NCI-H128 (cell line): ENCODE measurements around the gene ABHD12B.
"Not testable (repeated sequence)": the region's sequence is repeated elsewhere in the genome, so short reads cannot be mapped to it uniquely, and the experiment has no call there.

Experiments used
- DNase-seq: peaks from one replicate; lab custom pipeline; 2025; ENCODE audit not compliant: unreplicated experiment; lab: John Stamatoyannopoulos, UW

Gene ABHD12B

DNA sequence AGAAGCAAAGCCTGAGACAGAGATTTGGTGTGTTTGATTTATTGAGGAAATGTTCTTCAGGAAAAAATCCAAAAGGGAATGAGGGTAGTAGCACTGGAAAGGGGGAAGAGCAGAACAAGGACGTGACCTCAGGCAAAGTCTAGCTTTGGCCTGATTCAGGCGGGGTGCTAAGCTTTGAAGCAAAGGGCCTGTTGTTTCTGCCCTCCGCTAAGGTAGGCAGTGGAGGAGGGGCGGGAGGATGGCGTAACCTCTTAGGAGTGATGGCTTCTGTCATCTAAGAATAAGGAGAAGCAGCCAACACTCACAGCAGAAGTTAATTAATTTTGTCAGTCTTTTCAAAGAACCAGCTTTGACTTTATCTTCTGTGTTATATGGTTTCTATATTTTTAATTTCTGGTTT, 20.4 kb downstream of the ABHD12B start:
- no peak for DNase-seq

DNA sequence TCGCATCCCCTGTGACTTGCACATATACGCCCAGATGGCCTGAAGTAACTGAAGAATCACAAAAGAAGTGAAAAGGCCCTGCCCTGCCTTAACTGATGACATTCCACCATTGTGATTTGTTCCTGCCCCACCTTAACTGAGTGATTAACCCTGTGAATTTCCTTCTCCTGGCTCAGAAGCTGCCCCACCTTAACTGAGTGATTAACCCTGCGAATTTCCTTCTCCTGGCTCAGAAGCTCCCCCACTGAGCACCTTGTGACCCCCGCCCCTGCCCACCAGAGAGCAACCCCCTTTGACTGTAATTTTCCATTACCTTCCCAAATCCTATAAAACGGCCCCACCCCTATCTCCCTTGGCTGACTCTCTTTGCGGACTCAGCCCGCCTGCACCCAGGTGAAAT, 24.6 kb downstream of the ABHD12B start:
- DNase-seq: not testable (repeated sequence)

DNA sequence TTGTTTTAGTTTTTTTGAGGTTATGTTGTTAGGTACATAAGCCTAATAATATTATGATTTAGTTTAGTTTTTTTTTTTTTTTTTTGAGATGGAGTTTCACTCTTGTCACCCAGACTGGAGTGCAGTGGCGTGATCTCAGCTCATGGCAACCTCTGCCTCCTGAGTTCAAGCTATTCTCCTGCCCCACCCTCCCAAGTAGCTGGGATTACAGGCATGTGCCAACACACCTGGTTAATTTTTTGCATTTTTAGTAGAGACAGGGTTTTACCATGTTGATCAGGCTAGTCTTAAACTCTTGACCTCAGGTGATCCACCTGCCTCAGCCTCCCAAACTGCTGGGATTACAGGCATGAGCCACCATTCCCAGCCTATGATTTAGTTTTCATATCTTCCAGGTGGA, 25.2 kb downstream of the ABHD12B start:
- not testable (repeated sequence) for DNase-seq

DNA sequence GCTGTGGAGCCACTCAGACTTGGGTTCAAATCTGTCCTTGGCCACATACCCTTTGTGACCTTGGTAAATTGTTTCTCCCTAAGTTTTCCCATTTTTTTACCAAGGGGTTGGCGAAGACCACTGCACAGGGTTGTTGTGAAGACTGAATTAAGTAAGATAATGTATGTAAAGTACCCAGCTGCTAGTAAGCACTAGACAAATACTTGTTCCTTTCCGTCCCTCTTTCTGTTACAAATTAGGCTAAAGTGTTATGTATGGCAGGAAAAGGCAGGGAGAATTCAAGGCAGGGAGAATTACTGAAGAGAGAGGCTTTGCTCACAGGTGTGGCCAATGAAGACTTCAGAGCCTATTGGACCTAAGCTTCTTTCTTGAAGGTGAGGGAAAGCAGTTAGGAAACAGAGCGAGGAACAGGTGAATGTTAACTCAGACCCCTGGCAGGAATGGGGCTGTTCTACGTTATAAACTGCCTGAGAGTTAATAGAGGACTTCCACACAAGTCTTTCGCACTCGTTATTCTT, 25.9 kb downstream of the ABHD12B start:
- DNase-seq: no peak

DNA sequence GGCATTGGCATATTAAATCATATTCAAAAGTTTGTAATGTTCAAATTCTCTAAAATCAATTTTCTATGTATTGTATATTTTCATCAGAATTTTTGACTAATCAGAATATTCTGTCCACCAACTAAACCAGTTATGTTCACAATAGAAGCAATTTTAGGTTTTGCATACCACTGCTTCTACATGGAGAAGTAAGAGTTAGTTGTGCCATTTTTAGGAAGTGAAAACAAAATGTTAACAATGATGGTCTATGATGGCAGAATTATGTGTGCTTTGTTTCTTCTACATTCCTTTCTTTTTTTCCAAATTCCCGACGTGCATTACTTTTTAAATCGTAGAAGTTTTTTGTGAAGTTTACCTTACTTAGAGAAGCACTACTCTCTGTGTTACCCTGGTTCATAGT, 29.5 kb downstream of the ABHD12B start:
- no peak for DNase-seq

DNA sequence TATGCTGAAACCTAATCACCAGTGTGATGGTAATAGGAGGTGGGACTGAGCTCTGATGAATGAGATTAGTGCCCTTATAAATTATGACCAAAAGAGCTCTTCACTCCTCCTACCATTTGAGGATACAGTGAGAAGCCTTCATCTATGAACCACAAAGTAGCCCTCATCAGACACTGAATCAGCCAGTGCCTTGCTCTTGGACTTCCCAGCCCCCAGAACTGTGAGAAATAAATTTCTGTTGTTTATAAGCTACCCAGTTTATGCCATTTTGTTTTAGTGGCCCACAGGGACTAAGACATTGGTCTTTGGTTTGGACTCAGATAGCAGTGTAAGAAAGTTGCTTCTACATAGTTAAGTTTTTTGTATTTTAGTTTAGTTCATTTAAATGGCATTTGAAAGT, 32.9 kb downstream of the ABHD12B start:
- no peak for DNase-seq

DNA sequence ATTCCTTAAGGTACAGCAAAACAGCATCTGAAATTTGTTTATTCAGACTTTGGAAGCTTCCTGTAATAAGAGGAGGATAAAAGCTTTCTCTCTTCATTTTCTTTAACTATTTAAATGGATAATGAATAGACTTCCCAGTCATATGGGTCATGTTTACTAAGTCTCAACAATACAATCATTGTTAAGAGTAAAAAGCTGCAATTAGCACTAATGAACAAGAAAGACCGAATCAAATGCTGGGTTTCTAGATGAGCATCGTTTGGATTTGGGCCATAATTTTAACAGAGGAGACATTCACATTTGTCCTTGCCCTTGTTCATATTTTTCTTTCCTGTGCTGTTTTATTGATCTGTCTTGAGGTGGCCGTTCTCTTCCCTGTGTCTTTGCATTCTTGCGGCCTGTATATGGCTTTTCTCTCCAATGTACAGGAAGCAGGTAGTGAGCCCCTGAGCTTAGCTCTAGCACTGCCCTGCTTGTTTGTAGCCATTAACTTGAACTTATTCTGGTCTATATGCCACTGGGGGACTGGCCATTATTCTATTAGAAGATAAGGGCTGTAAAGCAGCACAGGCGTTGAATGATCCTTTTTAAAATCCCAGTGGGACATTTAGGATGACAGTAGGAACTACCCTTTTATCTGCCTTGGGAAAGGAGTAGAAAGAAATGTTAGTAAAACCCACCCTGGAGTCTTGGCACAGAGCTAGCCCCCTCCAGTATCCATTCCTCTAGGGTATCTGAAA, 34.6 kb downstream of the ABHD12B start:
- no peak for DNase-seq

DNA sequence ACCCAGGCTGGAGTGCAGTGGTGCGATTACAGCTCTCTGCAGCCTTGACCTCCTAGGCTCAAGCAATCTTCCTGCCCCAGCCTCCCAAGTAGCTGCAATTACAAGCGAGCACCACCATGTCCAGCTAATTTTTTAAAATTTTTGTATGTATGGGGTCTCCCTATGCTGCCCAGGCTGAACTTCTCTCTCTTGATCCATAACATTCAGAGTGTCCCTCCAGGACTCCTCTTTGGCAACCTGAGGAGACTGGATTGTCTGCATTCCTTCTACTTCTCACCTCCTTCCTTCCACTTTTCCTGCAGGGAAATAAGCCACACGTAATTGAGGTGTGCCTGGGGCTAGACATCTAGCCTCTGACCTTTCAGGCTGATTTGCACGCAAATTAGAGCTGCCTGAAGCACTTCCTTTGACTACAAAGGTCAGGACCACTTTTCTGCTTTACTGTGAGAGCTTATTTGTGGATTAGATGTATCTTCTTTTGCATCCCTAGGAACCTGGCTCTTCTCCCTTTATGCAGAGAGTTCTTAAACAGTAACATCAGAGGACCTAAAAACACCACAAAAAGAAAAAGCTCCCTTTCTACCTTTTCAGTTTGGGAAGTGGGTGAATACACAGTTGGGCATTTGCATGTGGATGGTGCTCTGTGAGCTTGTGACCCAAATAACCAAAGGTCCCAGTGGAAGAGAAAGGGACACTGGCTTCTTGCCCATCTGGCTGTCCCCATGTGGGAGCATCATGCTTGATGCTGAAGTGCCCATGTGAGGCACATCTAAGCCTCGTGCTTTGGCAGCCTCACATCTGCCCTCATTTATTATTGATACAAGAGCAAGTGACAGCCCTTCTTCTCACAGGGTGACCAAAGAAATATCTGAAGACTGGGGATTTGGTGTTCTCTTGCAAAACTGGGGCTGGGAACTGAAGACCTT, 38.9 kb downstream of the ABHD12B start:
- no peak for DNase-seq

DNA sequence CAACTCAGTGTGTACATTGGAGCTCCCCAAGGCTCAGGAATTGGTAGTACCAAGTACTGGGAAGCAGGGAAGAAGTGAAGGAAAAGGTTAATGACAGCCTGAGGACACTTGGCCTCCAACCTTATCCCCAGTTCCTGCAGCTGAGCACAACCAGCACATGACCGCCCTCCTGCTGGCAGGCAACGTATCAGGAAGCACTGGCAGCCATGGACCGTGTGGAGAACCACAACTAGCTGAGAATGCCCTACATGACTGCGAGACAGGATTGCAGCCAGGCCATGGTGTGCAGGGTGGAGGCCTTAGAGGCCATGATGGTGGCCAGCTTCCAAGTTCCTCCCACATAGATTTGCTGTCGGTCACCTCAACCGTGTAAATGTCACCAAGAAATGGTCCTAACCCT, 45.6 kb downstream of the ABHD12B start:
- no peak for DNase-seq

DNA sequence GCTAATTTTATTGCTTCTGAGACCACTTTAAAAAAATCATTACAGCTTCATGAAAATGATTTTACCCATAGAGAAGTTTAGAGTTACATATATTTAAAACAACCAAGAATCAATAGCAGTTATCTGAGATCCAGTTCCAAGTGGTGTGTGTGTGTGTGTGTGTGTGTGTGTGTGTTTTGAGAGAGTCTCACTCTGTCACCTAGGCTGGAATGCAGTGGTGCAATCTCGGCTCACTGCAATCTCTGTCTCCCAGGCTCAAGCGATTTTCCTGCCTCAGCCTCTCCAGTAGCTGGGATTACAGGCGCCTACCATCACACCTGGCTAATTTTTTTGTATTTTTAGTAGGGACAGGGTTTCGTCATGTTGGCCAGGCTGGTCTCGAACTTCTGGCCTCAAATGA, 47.7 kb downstream of the ABHD12B start:
- DNase-seq: not testable (repeated sequence)

DNA sequence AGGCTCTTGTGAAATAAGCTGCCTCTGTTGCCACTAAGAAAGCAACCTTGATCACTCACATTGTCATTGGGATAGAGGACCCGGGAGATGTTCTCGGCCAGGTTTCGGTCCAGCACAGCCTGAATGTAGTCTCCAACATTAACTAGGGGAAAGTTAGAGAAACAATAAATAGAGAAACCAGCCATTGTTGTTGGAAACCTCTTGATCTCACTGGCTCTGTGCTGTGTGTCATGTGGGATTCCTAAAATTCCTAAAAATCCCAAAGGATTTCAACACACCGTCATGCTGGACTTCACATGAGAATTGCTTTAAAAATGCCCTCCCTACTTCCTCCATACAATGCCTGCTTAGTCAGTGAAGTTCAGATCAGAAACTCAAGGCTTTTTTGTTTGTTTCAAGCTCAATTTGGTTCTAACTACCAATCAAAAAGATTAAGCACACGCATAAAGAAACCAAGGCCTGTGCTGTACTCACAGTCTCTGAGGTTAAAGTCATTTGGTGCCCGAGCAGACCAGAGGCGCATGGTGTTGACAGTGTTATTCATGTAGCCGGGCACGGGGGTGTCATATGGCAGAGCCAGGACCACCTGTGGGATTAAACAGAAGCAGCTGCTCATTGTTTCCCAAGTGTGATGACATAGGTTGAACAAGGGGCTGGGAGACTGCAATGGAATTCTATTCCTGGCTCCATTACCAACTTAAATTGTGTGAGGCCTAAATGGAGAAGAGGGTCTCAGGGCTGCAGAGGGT, 48.8 kb downstream of the ABHD12B start:
- DNase-seq: no peak

DNA sequence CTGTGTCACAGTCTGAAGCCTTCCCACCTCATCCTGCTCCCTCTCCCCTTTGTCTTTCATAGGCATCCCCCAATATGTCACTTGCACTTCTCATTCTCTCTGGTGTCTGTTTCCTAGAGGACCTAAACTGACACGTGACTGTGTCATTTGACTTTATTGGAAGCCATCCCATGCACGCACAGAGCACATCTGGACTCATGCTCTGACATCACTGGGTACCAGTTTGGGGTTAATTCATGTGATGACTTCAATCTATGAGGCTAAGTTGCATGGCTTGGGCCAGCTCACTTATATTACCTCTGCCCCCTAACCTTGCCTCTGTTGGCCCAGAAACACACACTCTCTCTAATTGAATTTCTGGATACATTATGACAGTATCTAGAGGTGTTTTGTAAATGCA, 51.0 kb downstream of the ABHD12B start:
- DNase-seq: no peak

DNA sequence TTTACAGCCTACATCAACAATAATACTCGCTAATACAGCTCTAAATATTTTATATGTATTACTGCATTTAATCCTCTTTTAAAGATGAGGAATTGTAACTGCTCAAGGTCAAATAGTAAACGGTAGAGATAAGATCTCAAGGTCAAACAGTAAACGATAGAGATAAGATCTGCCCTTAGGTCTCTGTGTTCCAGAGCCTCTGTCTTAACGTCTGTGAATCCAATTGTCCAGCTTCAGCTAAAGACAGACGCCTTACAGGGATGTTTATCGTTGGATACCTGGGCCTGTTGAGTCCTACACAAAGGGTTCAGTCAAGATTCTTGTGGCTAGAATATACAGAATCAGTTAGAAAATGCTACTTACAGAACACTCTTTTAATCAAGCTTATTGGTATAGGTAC, 52.4 kb downstream of the ABHD12B start:
- no peak for DNase-seq

DNA sequence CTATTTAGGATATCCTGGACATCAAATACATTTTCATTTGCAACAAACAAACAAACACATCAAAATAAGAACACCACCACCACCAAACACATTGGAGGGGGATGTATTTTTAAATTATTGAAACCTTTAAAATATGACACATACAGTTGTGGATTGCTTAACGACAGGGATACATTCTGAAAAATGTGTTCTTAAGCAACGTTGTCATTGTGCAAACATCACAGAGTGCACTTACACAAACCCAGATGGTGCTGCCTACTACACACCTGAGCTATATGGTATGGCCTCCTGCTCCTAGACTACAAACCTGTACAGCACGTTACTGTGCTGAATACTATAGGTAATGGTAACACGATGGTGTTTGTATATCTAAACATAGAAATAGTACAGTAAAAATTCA, 53.0 kb downstream of the ABHD12B start:
- no peak for DNase-seq

DNA sequence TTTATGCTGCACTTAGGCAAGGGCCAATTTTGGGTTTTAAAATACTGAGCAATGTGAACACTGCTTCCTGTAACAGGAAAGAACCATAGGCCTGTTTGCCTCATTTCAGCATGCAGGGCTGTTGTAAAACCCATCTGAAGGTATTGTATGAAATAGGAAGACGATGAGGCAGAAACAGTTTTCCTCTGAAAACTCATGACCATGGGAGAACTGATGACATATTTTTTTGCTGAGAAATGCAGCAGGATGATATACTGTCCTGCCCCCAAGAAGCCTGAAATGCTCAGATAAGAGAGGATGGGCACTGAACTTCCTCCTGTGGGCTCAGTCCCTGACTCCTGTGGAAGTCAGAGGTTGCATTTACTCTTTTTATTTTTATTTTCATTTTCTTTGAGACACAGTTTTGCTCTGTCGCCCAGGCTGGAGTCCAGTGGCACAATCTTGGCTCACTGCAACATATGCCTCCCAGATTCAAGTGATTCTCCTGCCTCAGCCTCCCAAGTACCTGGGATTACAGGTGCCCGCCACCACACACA, 55.1 kb downstream of the ABHD12B start:
- no peak for DNase-seq

DNA sequence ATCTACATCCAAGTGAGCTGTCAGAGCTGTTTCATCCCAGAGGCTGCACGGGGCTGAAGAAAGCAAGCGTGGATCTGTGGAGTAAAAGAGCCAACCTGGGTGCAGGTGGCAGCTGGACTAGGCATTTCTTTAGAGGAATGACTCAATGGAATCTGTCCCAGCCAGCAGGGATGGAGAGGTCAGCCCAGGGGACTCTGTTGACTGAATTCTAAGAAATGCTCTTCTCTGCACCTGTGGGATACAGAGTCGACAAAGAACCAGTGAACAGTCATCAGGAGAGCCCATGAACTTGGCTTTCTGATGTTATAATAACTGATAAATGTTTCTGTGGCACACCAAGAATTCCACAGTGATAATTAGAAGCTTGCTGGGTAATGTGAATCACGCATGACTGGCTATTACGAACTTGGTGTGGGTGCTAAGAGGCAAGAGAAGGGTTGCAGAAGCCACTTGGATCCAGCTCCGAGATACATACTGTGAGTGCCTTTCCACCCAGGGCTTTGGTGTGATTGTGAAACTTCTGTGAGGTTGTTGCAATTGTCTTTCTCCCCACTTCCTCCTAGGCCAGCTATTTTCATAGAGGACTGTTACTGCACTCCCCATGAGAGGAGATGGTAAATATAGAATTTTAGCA, 56.3 kb downstream of the ABHD12B start:
- no peak for DNase-seq

DNA sequence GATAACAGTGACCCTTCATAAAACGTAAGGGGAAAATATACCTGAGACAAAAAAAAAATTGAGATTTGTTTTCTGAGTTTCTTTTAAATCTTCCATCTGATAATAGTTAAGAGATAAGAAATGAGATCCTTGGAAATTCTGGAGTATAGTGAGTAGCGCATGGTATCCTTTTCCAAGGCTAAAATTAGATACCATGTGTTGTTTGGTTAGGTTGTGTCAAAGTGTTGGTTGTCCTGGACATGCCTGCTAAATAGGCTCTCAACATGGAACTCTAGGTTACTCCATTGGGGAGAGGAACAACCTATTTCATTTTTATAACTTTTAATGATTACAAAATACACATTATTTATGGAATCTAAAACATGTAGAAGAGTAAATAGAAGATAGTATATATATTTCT, 57.7 kb downstream of the ABHD12B start:
- DNase-seq: no peak

DNA sequence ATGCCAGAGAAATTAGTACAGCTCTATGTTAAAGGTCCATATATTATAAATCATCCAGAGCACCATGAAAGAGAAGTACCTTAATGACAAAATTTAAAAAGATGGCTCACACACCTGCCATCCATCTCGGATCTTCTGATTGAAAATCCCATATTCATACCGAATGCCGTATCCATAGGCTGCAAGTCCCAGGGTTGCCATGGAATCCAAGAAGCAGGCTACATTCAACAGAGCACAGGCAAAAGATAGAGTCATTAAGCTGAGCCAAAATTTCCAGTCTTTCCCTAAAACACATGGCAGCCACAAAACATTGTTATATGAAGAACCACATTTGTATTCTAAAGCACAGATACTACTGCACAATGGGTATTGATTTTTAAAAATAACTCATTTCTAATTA, 59.7 kb downstream of the ABHD12B start:
- no peak for DNase-seq

DNA sequence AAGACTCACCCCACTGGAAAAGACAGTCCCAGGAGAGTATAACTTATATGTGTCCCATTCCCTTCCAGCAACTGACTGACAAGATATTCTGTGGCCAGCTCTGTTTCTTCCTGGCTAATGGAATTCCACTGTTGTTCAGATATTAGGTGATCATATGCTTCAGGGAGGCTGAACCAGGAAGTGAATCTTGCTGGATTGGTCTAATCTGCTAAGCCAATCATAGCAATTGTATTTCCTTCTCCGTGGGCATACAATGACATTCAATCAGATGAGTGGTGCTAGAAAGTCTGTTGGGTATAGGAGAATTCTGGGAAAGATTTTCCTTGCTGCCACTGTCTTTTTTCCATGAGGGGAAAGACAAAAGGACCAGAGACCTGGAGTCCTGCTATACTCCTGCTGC, 60.3 kb downstream of the ABHD12B start:
- DNase-seq: no peak

DNA sequence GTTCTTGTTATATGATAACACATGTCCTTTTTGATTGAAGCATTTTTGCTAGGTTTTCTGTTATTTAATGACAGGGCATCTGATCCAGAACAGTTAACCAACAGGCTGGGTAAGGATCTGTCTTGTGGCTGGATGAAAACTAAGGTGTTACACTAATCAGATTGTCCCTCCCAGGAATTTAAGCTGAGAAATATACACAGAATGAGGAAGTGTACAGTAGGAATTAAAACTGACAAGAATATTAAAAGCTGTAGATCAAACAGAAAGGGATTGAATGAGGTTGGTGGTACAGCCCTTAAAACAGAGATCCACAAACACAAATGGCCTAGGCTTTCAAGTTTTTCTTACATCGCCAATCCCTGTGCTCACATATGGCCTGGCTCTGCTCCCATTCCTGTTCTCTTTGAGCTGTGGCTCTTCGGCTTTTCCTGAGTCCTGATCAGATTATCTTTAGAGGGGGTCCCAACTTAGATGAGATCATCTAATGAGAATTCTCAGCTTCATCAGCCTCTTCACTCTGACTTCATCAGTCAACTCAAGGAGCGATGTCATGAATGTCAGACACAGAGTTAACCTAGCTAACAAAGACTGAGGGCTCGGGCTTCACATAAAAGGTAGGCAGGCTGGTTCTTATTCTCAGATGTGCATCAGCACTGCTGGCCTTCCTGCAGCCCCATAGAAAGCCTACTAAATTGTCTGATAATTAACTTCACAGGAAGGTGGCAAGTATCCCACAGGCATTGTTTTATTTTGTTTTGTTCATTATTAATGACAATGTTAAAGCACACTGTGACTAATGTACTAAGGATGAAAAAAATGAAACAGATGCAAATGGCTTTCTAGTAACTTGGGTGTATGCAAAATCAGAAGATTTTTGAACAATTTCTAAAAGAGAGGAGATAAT, 61.0 kb downstream of the ABHD12B start:
- DNase-seq: no peak
